ENCODE results near the gene ITGA2. TPM values are rescaled to one million over a fixed set of nuclear protein-coding genes. Genes with fewer than 3 reads are reported as not detected.
"Not testable (repeated sequence)": the region's sequence is repeated elsewhere in the genome, so short reads cannot be mapped to it uniquely, and the experiment has no call there.

The ITGA2 gene
- total RNA-seq, 1 donor from 2014 or later: 35.0 TPM

DNA sequence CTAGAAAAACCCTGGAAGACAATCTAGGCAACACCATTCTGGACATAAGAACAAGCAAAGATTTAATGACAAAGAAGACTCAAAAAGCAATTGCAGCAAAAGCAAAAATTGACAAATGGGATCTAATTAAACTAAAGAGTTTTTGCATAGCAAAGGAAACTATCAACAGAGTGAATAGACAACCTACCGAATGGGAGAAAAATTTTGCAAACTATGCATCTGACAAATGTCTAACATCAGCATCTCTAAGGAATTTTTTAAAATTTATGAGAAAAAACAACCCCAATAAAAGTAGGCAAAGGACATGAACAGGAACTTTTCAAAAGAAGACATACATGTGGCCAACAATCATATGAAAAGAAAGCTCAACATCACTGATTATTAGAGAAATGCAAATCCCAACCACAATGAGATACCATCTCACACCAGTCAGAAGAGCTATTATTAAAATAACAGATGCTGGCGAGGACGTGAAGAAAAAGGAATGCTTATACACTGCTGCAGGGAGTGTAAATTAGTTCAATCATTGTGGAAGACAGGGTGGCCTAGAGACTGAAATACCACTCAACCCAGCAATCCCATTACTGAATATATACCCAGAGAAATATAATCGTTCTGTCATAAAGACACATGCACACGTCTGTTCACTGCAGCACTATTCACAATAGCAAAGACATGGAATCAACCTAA lies 116.6 kb downstream of the ITGA2 start:
- no peak for DNase-seq (ENCODE audit: low read depth)
- H3K27me3 ChIP-seq (ENCODE audit: control insufficient read depth, insufficient read depth, low read length): no peaks in the 10 kb centered on the region
- H3K36me3 ChIP-seq (ENCODE audit: control insufficient read depth, insufficient read depth, low read length): no peaks in the 10 kb centered on the region
- no peak for FAIRE-seq
- no peak overlapping the region for H3K4me3 ChIP-seq (ENCODE audit: low read depth, low read length)
- TF ChIP-seq, protein P1, sequence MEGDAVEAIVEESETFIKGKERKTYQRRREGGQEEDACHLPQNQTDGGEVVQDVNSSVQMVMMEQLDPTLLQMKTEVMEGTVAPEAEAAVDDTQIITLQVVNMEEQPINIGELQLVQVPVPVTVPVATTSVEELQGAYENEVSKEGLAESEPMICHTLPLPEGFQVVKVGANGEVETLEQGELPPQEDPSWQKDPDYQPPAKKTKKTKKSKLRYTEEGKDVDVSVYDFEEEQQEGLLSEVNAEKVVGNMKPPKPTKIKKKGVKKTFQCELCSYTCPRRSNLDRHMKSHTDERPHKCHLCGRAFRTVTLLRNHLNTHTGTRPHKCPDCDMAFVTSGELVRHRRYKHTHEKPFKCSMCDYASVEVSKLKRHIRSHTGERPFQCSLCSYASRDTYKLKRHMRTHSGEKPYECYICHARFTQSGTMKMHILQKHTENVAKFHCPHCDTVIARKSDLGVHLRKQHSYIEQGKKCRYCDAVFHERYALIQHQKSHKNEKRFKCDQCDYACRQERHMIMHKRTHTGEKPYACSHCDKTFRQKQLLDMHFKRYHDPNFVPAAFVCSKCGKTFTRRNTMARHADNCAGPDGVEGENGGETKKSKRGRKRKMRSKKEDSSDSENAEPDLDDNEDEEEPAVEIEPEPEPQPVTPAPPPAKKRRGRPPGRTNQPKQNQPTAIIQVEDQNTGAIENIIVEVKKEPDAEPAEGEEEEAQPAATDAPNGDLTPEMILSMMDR (IDR thresholded peaks at IDR 0.05; ENCODE audit: insufficient read depth, low read length, severe bottlenecking): no peak

DNA sequence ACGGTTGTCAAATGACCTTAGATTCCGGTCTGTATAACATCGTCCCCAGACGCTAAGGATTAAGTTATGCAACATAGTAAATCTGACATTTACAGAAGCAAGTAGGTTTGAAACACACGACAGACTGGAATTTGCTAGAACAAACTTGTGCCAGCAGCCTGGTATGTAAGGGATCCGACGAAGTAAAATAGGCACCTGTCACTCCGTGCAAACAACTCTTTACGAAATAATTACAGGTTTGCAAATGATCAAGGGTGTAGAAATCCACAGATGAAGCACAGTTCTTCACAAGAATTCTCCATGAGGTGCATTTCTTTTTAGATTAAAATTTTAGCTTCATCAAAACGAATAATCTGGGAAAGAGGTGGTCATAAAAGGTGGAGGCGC lies 119.9 kb downstream of the ITGA2 start:
- DNase-seq (ENCODE audit: low read depth): peak; percentile 48
- TF ChIP-seq, protein P1 (IDR thresholded peaks at IDR 0.05; ENCODE audit: insufficient read depth, low read length, severe bottlenecking): no peak
- no peak for FAIRE-seq

DNA sequence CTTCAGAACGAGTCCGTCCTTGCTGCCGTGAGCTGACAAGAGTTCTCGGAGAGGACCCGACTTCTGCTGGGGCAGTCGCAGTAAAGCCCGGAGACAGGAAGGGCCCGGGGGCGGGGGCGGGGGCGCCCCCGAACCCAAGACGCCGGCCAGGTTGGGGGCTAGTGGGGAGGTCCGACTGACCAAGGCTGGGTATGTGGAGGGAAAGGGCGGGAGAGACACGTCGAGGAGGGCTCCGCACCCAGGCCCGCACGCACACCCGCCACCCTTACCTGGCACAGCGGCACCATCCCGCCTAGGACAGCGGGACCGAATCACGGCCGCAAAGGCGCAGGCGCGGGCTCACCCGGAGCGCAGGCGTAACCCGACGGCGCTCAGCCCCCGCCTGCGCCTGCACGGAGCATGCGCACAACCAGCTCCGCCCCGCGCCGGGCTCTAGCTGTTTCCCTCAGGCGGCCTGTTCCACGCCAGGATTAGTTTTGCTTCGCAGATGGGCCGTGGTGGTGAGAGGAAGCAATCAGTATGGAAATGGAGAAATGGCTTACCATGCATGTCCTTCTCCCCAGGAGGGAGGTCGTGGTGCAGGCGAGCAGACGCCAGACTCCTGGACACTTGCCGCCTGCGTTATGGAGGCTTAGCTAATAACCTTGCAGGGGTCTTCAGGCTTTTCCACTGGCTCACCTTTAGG lies 120.4 kb downstream of the ITGA2 start, which contains the start of gene MOCS2:
Gene MOCS2, minus strand, starts transcription at position 315 of the 685 bp plus-strand sequence. CDS start 2,583 bp downstream, outside the sequence.
- FAIRE-seq (no peak), DNase-seq (ENCODE audit: low read depth) (peak; percentile 80)
- Histone ChIP-seq H3K36me3 (ENCODE audit: control insufficient read depth, insufficient read depth, low read length) (no peaks in the 10 kb centered on the region), H3K27me3 (ENCODE audit: control insufficient read depth, insufficient read depth, low read length) (no peaks in the 10 kb centered on the region), H3K4me3 (ENCODE audit: low read depth, low read length) (peak within 1 kb of the TSS; percentile 60)
- TF ChIP-seq, protein P1 (IDR thresholded peaks at IDR 0.05; ENCODE audit: insufficient read depth, low read length, severe bottlenecking): no peak

More for the DNA sequence above, 119.9 kb downstream of the ITGA2 start:
- Histone ChIP-seq H3K36me3 (ENCODE audit: control insufficient read depth, insufficient read depth, low read length) (no peaks in the 10 kb centered on the region), H3K4me3 (ENCODE audit: low read depth, low read length) (peak overlapping the region; percentile 60), H3K27me3 (ENCODE audit: control insufficient read depth, insufficient read depth, low read length) (no peaks in the 10 kb centered on the region)

DNA sequence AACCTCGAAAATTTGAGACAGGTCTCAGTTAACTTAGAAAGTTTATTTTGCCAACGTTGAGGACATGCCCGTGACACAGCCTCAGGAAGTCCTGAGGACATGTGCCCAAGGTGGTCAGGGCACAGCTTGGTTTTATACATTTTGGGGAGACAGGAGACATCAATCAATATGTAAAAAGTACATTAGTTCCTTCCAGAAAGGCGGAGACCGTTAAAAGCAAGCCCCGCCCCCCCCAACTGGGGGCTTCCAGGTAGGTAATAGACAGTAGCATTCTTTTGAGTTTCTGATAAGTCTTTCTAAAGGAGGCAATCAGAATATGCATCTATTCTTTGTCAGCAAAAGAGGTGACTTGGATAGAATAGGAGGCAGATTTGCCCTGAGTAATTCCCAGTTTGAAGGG lies 121.0 kb downstream of the ITGA2 start:
- no peak for DNase-seq (ENCODE audit: low read depth)
- no peak for FAIRE-seq

DNA sequence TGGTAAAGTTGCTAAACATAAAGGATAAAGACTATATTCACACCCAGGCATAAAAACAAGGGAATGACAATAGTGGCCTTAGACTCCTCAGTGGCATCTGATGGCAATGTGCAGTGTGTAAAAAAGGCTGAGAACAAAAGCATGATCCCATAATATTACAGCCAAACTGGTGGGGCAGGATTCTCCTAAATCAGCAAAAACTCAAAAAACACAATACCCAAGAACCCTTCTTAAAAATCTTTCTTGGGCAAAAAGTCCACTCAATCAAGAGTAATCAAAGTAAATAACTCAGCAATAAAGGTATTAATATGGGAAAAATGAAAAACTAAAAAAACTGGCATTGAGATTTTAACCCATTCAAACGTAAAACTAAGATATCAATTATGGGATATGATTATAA lies 122.0 kb downstream of the ITGA2 start:
- TF ChIP-seq, protein P1 (IDR thresholded peaks at IDR 0.05; ENCODE audit: insufficient read depth, low read length, severe bottlenecking): no peak
- H3K36me3 ChIP-seq (ENCODE audit: control insufficient read depth, insufficient read depth, low read length): no peaks in the 10 kb centered on the region

More for the DNA sequence above, 121.0 kb downstream of the ITGA2 start:
- Histone ChIP-seq H3K36me3 (ENCODE audit: control insufficient read depth, insufficient read depth, low read length) (no peaks in the 10 kb centered on the region), H3K27me3 (ENCODE audit: control insufficient read depth, insufficient read depth, low read length) (no peaks in the 10 kb centered on the region), H3K4me3 (ENCODE audit: low read depth, low read length) (peak overlapping the region; percentile 60)
- TF ChIP-seq, protein P1 (IDR thresholded peaks at IDR 0.05; ENCODE audit: insufficient read depth, low read length, severe bottlenecking): no peak

DNA sequence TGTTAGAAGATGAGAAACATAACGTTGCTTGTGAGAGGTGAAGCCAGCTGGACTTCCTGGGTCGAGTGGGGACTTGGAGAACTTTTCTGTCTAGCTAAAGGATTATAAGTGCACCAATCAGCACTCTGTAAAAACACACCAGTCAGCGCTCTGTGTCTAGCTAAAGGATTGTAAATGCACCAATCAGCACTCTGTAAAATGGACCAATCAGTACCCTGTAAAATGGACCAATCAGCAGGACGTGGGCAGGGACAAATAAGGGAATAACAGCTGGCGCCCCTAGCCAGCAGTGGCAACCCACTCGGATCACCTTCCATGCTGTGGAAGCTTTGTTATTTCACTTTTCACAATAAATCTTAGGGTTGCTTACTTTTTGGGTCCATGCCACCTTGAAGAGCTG lies 123.2 kb downstream of the ITGA2 start:
- not testable (repeated sequence) for H3K4me3 ChIP-seq (ENCODE audit: low read depth, low read length); H3K36me3 ChIP-seq (ENCODE audit: control insufficient read depth, insufficient read depth, low read length); FAIRE-seq; H3K27me3 ChIP-seq (ENCODE audit: control insufficient read depth, insufficient read depth, low read length); DNase-seq (ENCODE audit: low read depth)

More for the DNA sequence above, 122.0 kb downstream of the ITGA2 start:
- FAIRE-seq (no peak), DNase-seq (ENCODE audit: low read depth) (no peak)
- H3K4me3 ChIP-seq (ENCODE audit: low read depth, low read length): no peak overlapping the region
- no peaks in the 10 kb centered on the region for H3K27me3 ChIP-seq (ENCODE audit: control insufficient read depth, insufficient read depth, low read length)
